ENCODE results near the gene EPHA1.

GRCh38 chr7:143346018-143346417 is 62.6 kb downstream of the EPHA1 start:
- TF ChIP-seq CTCF (IDR thresholded peaks at IDR 0.05; ENCODE audit: low read length) (no peak), EZH2phosphoT487 (IDR thresholded peaks at IDR 0.05; ENCODE audit: low read length) (no peak)
